ENCODE results near the gene GARS1. TPM values are rescaled to one million over a fixed set of nuclear protein-coding genes. Genes with fewer than 3 reads are reported as not detected.

GARS1 gene
- total RNA-seq, 3 donors from 2014 or later = 366 to 488 (median 410) TPM

- Mint-ChIP-seq H3K36me3 (ENCODE audit: insufficient read depth) (peaks cover 28% of the 10 kb centered on the region), H3K9me3 (no peaks in the 10 kb centered on the region), H3K4me1 (ENCODE audit: low read depth) (peaks cover 59% of the 10 kb centered on the region), H3K27me3 (ENCODE audit: low read depth) (no peaks in the 10 kb centered on the region), H3K4me3 (peak overlapping the region; percentile 100)
- peak; percentile 10 for DNase-seq
- peak; percentile 25 to 26 for ATAC-seq
These were observed 584 bp upstream of the GARS1 start for GRCh38 chr7:30594048-30594539.

GRCh38 chr7:30595436-30596013 is 847 bp downstream of the GARS1 start:
- ATAC-seq (no peak), DNase-seq (no peak)
- no peaks in the 10 kb centered on the region for H3K27me3 Mint-ChIP-seq (ENCODE audit: low read depth)
- H3K9me3 Mint-ChIP-seq = no peaks in the 10 kb centered on the region
- peaks cover 60% of the 10 kb centered on the region for H3K4me1 Mint-ChIP-seq (ENCODE audit: low read depth)
- peak overlapping the region; percentile 100 for H3K4me3 Mint-ChIP-seq
- H3K36me3 Mint-ChIP-seq (ENCODE audit: insufficient read depth) = peaks cover 37% of the 10 kb centered on the region

GRCh38 chr7:30596014-30596641 is 1.4 kb downstream of the GARS1 start:
- no peak for ATAC-seq
- H3K36me3 Mint-ChIP-seq (ENCODE audit: insufficient read depth) = peaks cover 42% of the 10 kb centered on the region
- DNase-seq = no peak
- peaks cover 60% of the 10 kb centered on the region for H3K4me1 Mint-ChIP-seq (ENCODE audit: low read depth)
- H3K27me3 Mint-ChIP-seq (ENCODE audit: low read depth) = no peaks in the 10 kb centered on the region
- peak overlapping the region; percentile 100 for H3K4me3 Mint-ChIP-seq
- no peaks in the 10 kb centered on the region for H3K9me3 Mint-ChIP-seq

GRCh38 chr7:30596721-30597120 is 2.0 kb downstream of the GARS1 start:
- DNase-seq (no peak), ATAC-seq (no peak)
- H3K4me1 Mint-ChIP-seq (ENCODE audit: low read depth) = peaks cover 55% of the 10 kb centered on the region
- no peaks in the 10 kb centered on the region for H3K9me3 Mint-ChIP-seq
- H3K36me3 Mint-ChIP-seq (ENCODE audit: insufficient read depth) = peaks cover 46% of the 10 kb centered on the region
- H3K4me3 Mint-ChIP-seq = peak overlapping the region; percentile 100
- no peaks in the 10 kb centered on the region for H3K27me3 Mint-ChIP-seq (ENCODE audit: low read depth)

GRCh38 chr7:30598121-30598876 is 3.6 kb downstream of the GARS1 start:
- Mint-ChIP-seq H3K4me3 (peak overlapping the region; percentile 65), H3K36me3 (ENCODE audit: insufficient read depth) (peaks cover 56% of the 10 kb centered on the region), H3K4me1 (ENCODE audit: low read depth) (peaks cover 46% of the 10 kb centered on the region), H3K27me3 (ENCODE audit: low read depth) (no peaks in the 10 kb centered on the region), H3K9me3 (no peaks in the 10 kb centered on the region)
- DNase-seq (no peak), ATAC-seq (no peak)

- H3K36me3 Mint-ChIP-seq (ENCODE audit: insufficient read depth) = peaks cover 73% of the 10 kb centered on the region
- no peaks in the 10 kb centered on the region for H3K9me3 Mint-ChIP-seq
- peaks cover 20% of the 10 kb centered on the region for H3K4me1 Mint-ChIP-seq (ENCODE audit: low read depth)
- H3K27me3 Mint-ChIP-seq (ENCODE audit: low read depth) = no peaks in the 10 kb centered on the region
- no peak overlapping the region for H3K4me3 Mint-ChIP-seq
- DNase-seq (no peak), ATAC-seq (no peak)
These were observed 10.2 kb downstream of the GARS1 start for GRCh38 chr7:30604901-30605300.

GRCh38 chr7:30605832-30606231 is 11.2 kb downstream of the GARS1 start:
- DNase-seq (no peak), ATAC-seq (no peak)
- Mint-ChIP-seq H3K4me3 (no peak overlapping the region), H3K4me1 (ENCODE audit: low read depth) (peaks cover 23% of the 10 kb centered on the region), H3K36me3 (ENCODE audit: insufficient read depth) (peaks cover 69% of the 10 kb centered on the region), H3K9me3 (no peaks in the 10 kb centered on the region), H3K27me3 (ENCODE audit: low read depth) (no peaks in the 10 kb centered on the region)

- Mint-ChIP-seq H3K36me3 (ENCODE audit: insufficient read depth) (peaks cover 69% of the 10 kb centered on the region), H3K4me1 (ENCODE audit: low read depth) (peaks cover 31% of the 10 kb centered on the region), H3K4me3 (no peak overlapping the region), H3K9me3 (no peaks in the 10 kb centered on the region), H3K27me3 (ENCODE audit: low read depth) (no peaks in the 10 kb centered on the region)
- ATAC-seq (peak; percentile 76 to 84), DNase-seq (no peak)
These were observed 18.1 kb downstream of the GARS1 start for GRCh38 chr7:30612658-30613265.

- DNase-seq = no peak
- Mint-ChIP-seq H3K4me1 (ENCODE audit: low read depth) (peaks cover 31% of the 10 kb centered on the region), H3K36me3 (ENCODE audit: insufficient read depth) (peaks cover 66% of the 10 kb centered on the region), H3K4me3 (no peak overlapping the region), H3K9me3 (no peaks in the 10 kb centered on the region), H3K27me3 (ENCODE audit: low read depth) (no peaks in the 10 kb centered on the region)
- ATAC-seq = no peak
These were observed 19.0 kb downstream of the GARS1 start for GRCh38 chr7:30613366-30614325.

- no peaks in the 10 kb centered on the region for H3K27me3 Mint-ChIP-seq (ENCODE audit: low read depth)
- ATAC-seq = no peak
- H3K4me1 Mint-ChIP-seq (ENCODE audit: low read depth) = peaks cover 26% of the 10 kb centered on the region
- peaks cover 53% of the 10 kb centered on the region for H3K36me3 Mint-ChIP-seq (ENCODE audit: insufficient read depth)
- H3K4me3 Mint-ChIP-seq = no peak overlapping the region
- H3K9me3 Mint-ChIP-seq = no peaks in the 10 kb centered on the region
- no peak for DNase-seq
These were observed 21.6 kb downstream of the GARS1 start for GRCh38 chr7:30616318-30616717.

GRCh38 chr7:30617359-30617758 is 22.7 kb downstream of the GARS1 start:
- H3K27me3 Mint-ChIP-seq (ENCODE audit: low read depth) = no peaks in the 10 kb centered on the region
- H3K4me1 Mint-ChIP-seq (ENCODE audit: low read depth) = peaks cover 19% of the 10 kb centered on the region
- H3K9me3 Mint-ChIP-seq = no peaks in the 10 kb centered on the region
- H3K36me3 Mint-ChIP-seq (ENCODE audit: insufficient read depth) = peaks cover 56% of the 10 kb centered on the region
- ATAC-seq (no peak), DNase-seq (no peak)
- no peak overlapping the region for H3K4me3 Mint-ChIP-seq

GRCh38 chr7:30618080-30618676 is 23.5 kb downstream of the GARS1 start:
- DNase-seq (no peak), ATAC-seq (no peak)
- peaks cover 11% of the 10 kb centered on the region for H3K4me1 Mint-ChIP-seq (ENCODE audit: low read depth)
- peaks cover 54% of the 10 kb centered on the region for H3K36me3 Mint-ChIP-seq (ENCODE audit: insufficient read depth)
- H3K27me3 Mint-ChIP-seq (ENCODE audit: low read depth) = no peaks in the 10 kb centered on the region
- no peaks in the 10 kb centered on the region for H3K9me3 Mint-ChIP-seq
- no peak overlapping the region for H3K4me3 Mint-ChIP-seq

- Mint-ChIP-seq H3K4me3 (no peak overlapping the region), H3K9me3 (no peaks in the 10 kb centered on the region), H3K4me1 (ENCODE audit: low read depth) (peaks cover 4% of the 10 kb centered on the region), H3K36me3 (ENCODE audit: insufficient read depth) (peaks cover 53% of the 10 kb centered on the region), H3K27me3 (ENCODE audit: low read depth) (no peaks in the 10 kb centered on the region)
- ATAC-seq (no peak), DNase-seq (no peak)
These were observed 24.3 kb downstream of the GARS1 start for GRCh38 chr7:30618961-30619360.
